Ishikawa (cell line): ENCODE results near the gene RNF150.

Experiments used
- CREB1 ChIP-seq: IDR thresholded peaks from 2 replicates; pipeline ENCODE4 v1.6.1; 2012; ENCODE audit warnings: low read depth
- EP300 ChIP-seq: IDR thresholded peaks from 2 replicates; pipeline ENCODE4 v1.6.1; 2012; ENCODE audit warnings: borderline replicate concordance
- FOXM1 ChIP-seq: IDR thresholded peaks from 2 replicates; pipeline ENCODE4 v1.6.1; 2012; ENCODE audit warnings: low read depth, borderline replicate concordance
- RAD21 ChIP-seq: IDR thresholded peaks from 2 replicates; pipeline ENCODE4 v1.6.1; 2012; ENCODE audit warnings: low read depth
- TAF1 ChIP-seq: IDR thresholded peaks from 2 replicates; pipeline ENCODE4 v1.6.1; 2012; ENCODE audit warnings: low read depth, mild to moderate bottlenecking
- TCF12 ChIP-seq: IDR thresholded peaks from 2 replicates; pipeline ENCODE4 v1.6.1; 2012; ENCODE audit warnings: low read depth
- YY1 ChIP-seq: IDR thresholded peaks from 2 replicates; pipeline ENCODE4 v1.6.1; 2012; ENCODE audit warnings: low read depth
- ZBTB7A ChIP-seq: IDR thresholded peaks from 2 replicates; pipeline ENCODE4 v1.6.1; 2012; ENCODE audit warnings: low read depth
- TF ChIP-seq, protein P1 (sequence below): IDR thresholded peaks from 2 replicates; pipeline ENCODE4 v1.6.1; 2012
- TF ChIP-seq, protein P2 (sequence below): IDR thresholded peaks from 2 replicates; pipeline ENCODE4 v1.6.1; 2012; ENCODE audit warnings: low read depth, mild to moderate bottlenecking

DNA sequence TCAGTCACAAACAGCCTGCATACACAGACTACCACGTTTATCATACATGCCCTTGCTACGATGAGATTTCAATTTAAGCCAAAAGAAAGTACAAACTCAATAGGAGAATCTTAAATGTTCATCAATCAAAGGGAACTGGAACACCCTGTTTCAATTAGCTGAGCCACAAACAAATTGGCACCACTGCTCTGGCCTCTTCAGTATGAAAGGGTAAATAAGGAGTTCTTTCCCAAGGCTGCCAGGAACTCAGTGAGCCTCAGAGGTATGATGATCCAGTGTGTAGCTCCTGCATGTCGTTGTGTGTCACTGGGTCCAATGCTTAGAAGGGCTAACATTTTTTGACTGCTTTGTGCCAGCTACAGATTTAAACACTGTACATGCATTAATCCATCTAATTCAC is 5.4 kb downstream of the RNF150 start:
- TF ChIP-seq ZBTB7A (no peak), YY1 (no peak), RAD21 (no peak), EP300 (no peak), FOXM1 (no peak), TAF1 (no peak), TCF12 (no peak), CREB1 (no peak)
- TF ChIP-seq, protein P1, sequence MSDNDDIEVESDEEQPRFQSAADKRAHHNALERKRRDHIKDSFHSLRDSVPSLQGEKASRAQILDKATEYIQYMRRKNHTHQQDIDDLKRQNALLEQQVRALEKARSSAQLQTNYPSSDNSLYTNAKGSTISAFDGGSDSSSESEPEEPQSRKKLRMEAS = no peak
- TF ChIP-seq, protein P2, sequence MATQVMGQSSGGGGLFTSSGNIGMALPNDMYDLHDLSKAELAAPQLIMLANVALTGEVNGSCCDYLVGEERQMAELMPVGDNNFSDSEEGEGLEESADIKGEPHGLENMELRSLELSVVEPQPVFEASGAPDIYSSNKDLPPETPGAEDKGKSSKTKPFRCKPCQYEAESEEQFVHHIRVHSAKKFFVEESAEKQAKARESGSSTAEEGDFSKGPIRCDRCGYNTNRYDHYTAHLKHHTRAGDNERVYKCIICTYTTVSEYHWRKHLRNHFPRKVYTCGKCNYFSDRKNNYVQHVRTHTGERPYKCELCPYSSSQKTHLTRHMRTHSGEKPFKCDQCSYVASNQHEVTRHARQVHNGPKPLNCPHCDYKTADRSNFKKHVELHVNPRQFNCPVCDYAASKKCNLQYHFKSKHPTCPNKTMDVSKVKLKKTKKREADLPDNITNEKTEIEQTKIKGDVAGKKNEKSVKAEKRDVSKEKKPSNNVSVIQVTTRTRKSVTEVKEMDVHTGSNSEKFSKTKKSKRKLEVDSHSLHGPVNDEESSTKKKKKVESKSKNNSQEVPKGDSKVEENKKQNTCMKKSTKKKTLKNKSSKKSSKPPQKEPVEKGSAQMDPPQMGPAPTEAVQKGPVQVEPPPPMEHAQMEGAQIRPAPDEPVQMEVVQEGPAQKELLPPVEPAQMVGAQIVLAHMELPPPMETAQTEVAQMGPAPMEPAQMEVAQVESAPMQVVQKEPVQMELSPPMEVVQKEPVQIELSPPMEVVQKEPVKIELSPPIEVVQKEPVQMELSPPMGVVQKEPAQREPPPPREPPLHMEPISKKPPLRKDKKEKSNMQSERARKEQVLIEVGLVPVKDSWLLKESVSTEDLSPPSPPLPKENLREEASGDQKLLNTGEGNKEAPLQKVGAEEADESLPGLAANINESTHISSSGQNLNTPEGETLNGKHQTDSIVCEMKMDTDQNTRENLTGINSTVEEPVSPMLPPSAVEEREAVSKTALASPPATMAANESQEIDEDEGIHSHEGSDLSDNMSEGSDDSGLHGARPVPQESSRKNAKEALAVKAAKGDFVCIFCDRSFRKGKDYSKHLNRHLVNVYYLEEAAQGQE = no peak
